Endodermal cell (in vitro differentiated cells): ENCODE results near the gene NRXN3. TPM values are rescaled to one million over a fixed set of nuclear protein-coding genes. Genes with fewer than 3 reads are reported as not detected.

Source experiments
- DNase-seq: peaks from one replicate; pipeline ENCODE4 v3.0.0-alpha.2; 2017
- H3K27ac ChIP-seq: 2 replicates; pipeline ENCODE4 v1.5.1; 2013; ENCODE audit warnings: mild to moderate bottlenecking, low read depth, low read length, moderate library complexity
- H3K27me3 ChIP-seq: 2 replicates; pipeline ENCODE4 v1.6.1; 2013; ENCODE audit warnings: mild to moderate bottlenecking, low read length, moderate library complexity; ENCODE audit not compliant: insufficient read depth, control insufficient read depth, poor library complexity, severe bottlenecking
- H3K36me3 ChIP-seq: 2 replicates; pipeline ENCODE4 v1.7.0; 2013; ENCODE audit warnings: mild to moderate bottlenecking, low read length, moderate library complexity; ENCODE audit not compliant: control insufficient read depth, insufficient read depth
- H3K4me1 ChIP-seq: one replicate; pipeline ENCODE4 v1.7.0; 2013; ENCODE audit warnings: low read length; ENCODE audit not compliant: control insufficient read depth, insufficient read depth
- H3K4me3 ChIP-seq: 2 replicates; pipeline ENCODE4 v1.5.1; 2013; ENCODE audit warnings: mild to moderate bottlenecking, low read length, moderate library complexity
- H3K9ac ChIP-seq: 2 replicates; pipeline ENCODE4 v1.6.1; 2013; ENCODE audit warnings: mild to moderate bottlenecking, low read length, moderate library complexity; ENCODE audit not compliant: poor library complexity, severe bottlenecking; ENCODE audit errors: extremely low read depth
- H3K9me3 ChIP-seq: 2 replicates; pipeline ENCODE4 v1.6.1; 2013; ENCODE audit warnings: mild to moderate bottlenecking, low read length, moderate library complexity; ENCODE audit not compliant: control insufficient read depth
- H3K27ac Mint-ChIP-seq: 2 replicates; pipeline ENCODE4 v1.8.0; 2020; ENCODE audit warnings: mixed read lengths
- H3K27me3 Mint-ChIP-seq: 2 replicates; pipeline ENCODE4 v1.8.0; 2021; ENCODE audit warnings: mild to moderate bottlenecking, mixed read lengths; ENCODE audit not compliant: insufficient read depth
- H3K36me3 Mint-ChIP-seq: 2 replicates; pipeline ENCODE4 v1.8.0; 2020; ENCODE audit warnings: low read depth, mixed read lengths
- H3K4me1 Mint-ChIP-seq: 2 replicates; pipeline ENCODE4 v1.8.0; 2020; ENCODE audit warnings: mixed read lengths
- H3K4me3 Mint-ChIP-seq: 2 replicates; pipeline ENCODE4 v1.8.0; 2020; ENCODE audit warnings: mild to moderate bottlenecking, moderate library complexity, mixed read lengths
- H3K9me3 Mint-ChIP-seq: 2 replicates; pipeline ENCODE4 v1.8.0; 2020; ENCODE audit warnings: mild to moderate bottlenecking, mixed read lengths
- CTCF ChIP-seq: fragments of 200-600 bp; sonication (generic); conservative IDR thresholded peaks from 2 replicates; pipeline ENCODE4 v1.5.0; 2021; ENCODE audit warnings: antibody characterized with exemption, mild to moderate bottlenecking
- WGBS, 2 experiments: methylation state at CpG; one replicate each; pipeline versions ENCODE4 v1.1.5 to v1.1.7; 2013; ENCODE audit warnings: missing lambda C conversion rate in 2 of 2, mixed read lengths in 1 of 2; ENCODE audit not compliant: insufficient coverage in 1 of 2, insufficient read length in 1 of 2; 5-methylcytosine and 5-hydroxymethylcytosine counted together
- total RNA-seq, 2 donors: library from RNA; stranded (reverse); fragmentation: NEBNext Ultra II Directional in 1 of 2; extraction: Animal tissue kit (Norgen Biotek cat#: 25700) in 1 of 2; gene quantifications; 2 replicates in 1 of 2; 3 replicates in 1 of 2; pipeline ENCODE4 v1.2.1, GENCODE V29; 2021

NRXN3 gene
- total RNA-seq, 2 donors from 2014 or later, result 20.9 to 21.4 TPM

DNA sequence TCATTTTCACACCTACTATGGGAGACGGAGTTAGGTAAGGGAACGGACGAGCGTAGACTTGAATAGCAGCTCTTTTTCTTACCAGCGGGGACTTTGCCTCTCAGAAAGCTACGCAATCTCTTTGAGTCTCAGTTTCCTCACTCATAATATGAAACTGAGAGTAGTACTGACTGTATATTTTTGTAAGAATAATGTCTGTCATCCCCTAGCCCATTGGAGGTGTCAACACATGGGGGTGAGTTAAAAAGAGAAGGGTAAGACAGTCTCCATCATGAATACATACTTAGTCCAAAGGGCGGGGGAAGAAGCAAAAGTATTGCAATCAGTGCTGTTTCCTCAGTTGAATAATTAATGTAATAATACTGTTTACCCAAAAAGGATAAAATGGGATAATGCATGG is 592.2 kb downstream of the NRXN3 start:
- H3K36me3 Mint-ChIP-seq, result no peaks in the 10 kb centered on the region
- Histone ChIP-seq H3K36me3 (no peaks in the 10 kb centered on the region), H3K27me3 (no peaks in the 10 kb centered on the region), H3K9me3 (no peaks in the 10 kb centered on the region), H3K9ac (no peak overlapping the region), H3K4me1 (peaks cover 13% of the 10 kb centered on the region), H3K27ac (no peak overlapping the region), H3K4me3 (no peak overlapping the region)
- no peak overlapping the region for H3K4me3 Mint-ChIP-seq
- peaks cover 53% of the 10 kb centered on the region for H3K4me1 Mint-ChIP-seq
- no peak overlapping the region for H3K27ac Mint-ChIP-seq
- TF ChIP-seq CTCF, result no peak
- H3K9me3 Mint-ChIP-seq, result no peaks in the 10 kb centered on the region
- H3K27me3 Mint-ChIP-seq, result no peaks in the 10 kb centered on the region
- 95% methylated on average over 6 of the region's 7 CpGs for whole genome bisulfite sequencing, 2 experiments
- DNase-seq, result no peak

DNA sequence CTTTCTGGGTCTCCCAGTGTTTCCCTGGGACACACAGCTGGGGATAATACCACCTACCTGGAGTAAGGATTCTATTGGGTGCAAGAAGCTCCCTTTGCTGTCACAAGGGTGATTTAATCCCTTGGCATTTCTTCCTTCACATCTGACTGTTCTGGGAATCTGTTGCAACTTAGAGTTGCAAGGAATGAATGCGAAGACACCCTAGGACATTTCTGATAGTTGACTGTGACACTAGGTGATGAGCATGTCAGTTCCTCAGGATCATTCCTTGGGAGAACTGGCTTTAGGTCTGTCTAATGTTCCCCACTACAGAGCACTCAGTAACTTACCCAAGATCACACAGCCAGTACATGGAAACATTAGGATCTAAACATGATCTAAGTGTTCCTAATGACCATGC is 593.6 kb downstream of the NRXN3 start:
- H3K27me3 Mint-ChIP-seq, result no peaks in the 10 kb centered on the region
- no peaks in the 10 kb centered on the region for H3K36me3 ChIP-seq
- no peak overlapping the region for H3K4me3 ChIP-seq
- no peak for DNase-seq
- no peaks in the 10 kb centered on the region for H3K27me3 ChIP-seq
- no peaks in the 10 kb centered on the region for H3K9me3 ChIP-seq
- H3K9ac ChIP-seq, result no peak overlapping the region
- H3K36me3 Mint-ChIP-seq, result no peaks in the 10 kb centered on the region
- no peak overlapping the region for H3K4me3 Mint-ChIP-seq
- H3K9me3 Mint-ChIP-seq, result no peaks in the 10 kb centered on the region
- WGBS, 2 experiments, result 92% methylated on average over 1 of the region's 1 CpG; no CpG with 5 or more reads in 1 of the 2 experiments
- H3K27ac ChIP-seq, result no peak overlapping the region
- H3K27ac Mint-ChIP-seq, result no peak overlapping the region
- H3K4me1 Mint-ChIP-seq, result peaks cover 43% of the 10 kb centered on the region
- peaks cover 13% of the 10 kb centered on the region for H3K4me1 ChIP-seq
- no peak for TF ChIP-seq CTCF

DNA sequence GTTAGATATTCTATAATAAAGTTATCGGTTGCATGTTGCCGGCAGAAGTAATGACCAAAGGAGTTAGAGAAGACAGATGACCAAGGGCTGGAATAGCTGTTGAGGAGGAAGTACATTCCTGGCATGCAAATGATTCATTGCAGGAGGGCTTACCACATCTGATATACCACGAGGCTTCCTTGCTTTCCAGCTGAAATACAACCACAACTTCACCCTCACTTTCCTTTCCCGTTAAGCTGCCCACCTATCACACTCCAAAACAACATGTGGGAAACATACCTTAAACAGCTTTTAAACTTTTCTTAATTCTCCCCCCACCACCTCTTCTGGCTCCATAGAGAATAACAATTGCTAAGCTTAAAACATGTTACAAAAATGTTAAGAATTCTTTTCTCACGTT is 594.1 kb downstream of the NRXN3 start:
- Histone ChIP-seq H3K9me3 (no peaks in the 10 kb centered on the region), H3K27ac (no peak overlapping the region), H3K4me3 (no peak overlapping the region), H3K27me3 (no peaks in the 10 kb centered on the region), H3K4me1 (peaks cover 10% of the 10 kb centered on the region), H3K36me3 (no peaks in the 10 kb centered on the region), H3K9ac (no peak overlapping the region)
- TF ChIP-seq CTCF, result no peak
- WGBS, 2 experiments, result 32 to 60% methylated on average over 3 to 5 of the region's 5 CpGs
- Mint-ChIP-seq H3K9me3 (no peaks in the 10 kb centered on the region), H3K4me1 (peaks cover 38% of the 10 kb centered on the region), H3K36me3 (no peaks in the 10 kb centered on the region), H3K4me3 (no peak overlapping the region), H3K27ac (peak overlapping the region; percentile 57), H3K27me3 (no peaks in the 10 kb centered on the region)
- DNase-seq, result peak; percentile 61
